Measurements from ENCODE around the gene MAGOH. TPM values are rescaled to one million over a fixed set of nuclear protein-coding genes. Genes with fewer than 3 reads are reported as not detected.

Gene MAGOH
- total RNA-seq, 2 experiments from 2014 or later, result 59.1 to 65.2 TPM

DNA sequence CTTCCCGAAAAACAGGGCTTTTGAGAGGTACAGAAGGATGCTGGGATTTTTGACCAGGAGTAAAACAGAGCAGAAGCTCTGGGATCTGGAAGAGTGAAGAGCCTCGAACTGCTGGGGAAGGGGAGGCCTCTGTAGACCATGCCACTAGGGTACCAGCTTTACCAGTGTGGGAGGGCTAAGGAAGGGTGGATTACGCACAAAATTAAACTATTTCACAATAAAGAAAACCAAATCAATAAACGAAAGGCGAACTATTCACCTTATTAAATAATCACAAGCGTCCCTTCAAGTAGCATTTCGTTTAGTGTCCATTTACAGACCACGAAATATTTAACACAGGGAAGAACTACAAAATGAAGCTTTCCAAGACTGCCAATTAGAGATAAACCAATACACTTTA, 18.6 kb downstream of the MAGOH start:
- H3K4me1 ChIP-seq (ENCODE audit: insufficient read depth, low read length), result peaks cover 19% of the 10 kb centered on the region
- no peaks in the 10 kb centered on the region for H3K27me3 ChIP-seq (ENCODE audit: control insufficient read depth in 1 of 2, insufficient read depth in 2 of 2, low read length in 2 of 2)
- Mint-ChIP-seq H3K4me3 (peak overlapping the region; percentile 98), H3K9me3 (no peaks in the 10 kb centered on the region), H3K27me3 (no peaks in the 10 kb centered on the region), H3K4me1 (ENCODE audit: low read depth) (peaks cover 35% of the 10 kb centered on the region), H3K27ac (peak overlapping the region; percentile 97), H3K36me3 (ENCODE audit: low read depth) (peaks cover 51% of the 10 kb centered on the region)
- H3K9me3 ChIP-seq (ENCODE audit: control insufficient read depth in 1 of 2, insufficient read depth in 1 of 2, low read length in 2 of 2), result no peaks in the 10 kb centered on the region
- peak overlapping the region; percentile 95 to 96 for H3K27ac ChIP-seq (ENCODE audit: low read depth in 1 of 2, low read length in 2 of 2)
- intact Hi-C loops (cut with DNase I, micrococcal nuclease), result loop anchor here (1.0 to 10.0 kb wide), 3 partner anchors 22 to 1545 kb away; partner anchors contain the start of genes CPT2 (in 1 of the 2) and PARS2 (in 1 of the 2)
- ATAC-seq (ENCODE audit: poor library complexity) (no peak), DNase-seq (no peak)
- ChIA-PET CTCF (interaction anchor here (1.1 to 1.3 kb wide), 2 partner anchors 21 to 37 kb away, joined by 3 read pairs; no protein-coding TSS in a partner anchor), POLR2A (interaction anchor here (0.6 to 3.3 kb wide), 6 partner anchors 11 to 298 kb away, joined by 3 to 13 read pairs (median 4); partner anchors contain the start of genes CPT2 and ECHDC2)
- TF ChIP-seq, protein P1, sequence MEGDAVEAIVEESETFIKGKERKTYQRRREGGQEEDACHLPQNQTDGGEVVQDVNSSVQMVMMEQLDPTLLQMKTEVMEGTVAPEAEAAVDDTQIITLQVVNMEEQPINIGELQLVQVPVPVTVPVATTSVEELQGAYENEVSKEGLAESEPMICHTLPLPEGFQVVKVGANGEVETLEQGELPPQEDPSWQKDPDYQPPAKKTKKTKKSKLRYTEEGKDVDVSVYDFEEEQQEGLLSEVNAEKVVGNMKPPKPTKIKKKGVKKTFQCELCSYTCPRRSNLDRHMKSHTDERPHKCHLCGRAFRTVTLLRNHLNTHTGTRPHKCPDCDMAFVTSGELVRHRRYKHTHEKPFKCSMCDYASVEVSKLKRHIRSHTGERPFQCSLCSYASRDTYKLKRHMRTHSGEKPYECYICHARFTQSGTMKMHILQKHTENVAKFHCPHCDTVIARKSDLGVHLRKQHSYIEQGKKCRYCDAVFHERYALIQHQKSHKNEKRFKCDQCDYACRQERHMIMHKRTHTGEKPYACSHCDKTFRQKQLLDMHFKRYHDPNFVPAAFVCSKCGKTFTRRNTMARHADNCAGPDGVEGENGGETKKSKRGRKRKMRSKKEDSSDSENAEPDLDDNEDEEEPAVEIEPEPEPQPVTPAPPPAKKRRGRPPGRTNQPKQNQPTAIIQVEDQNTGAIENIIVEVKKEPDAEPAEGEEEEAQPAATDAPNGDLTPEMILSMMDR (IDR thresholded peaks at IDR 0.05), result no peak
- H3K36me3 ChIP-seq (ENCODE audit: insufficient read depth, low read length), result peaks cover 21% of the 10 kb centered on the region
- peak overlapping the region; percentile 84 for H3K4me3 ChIP-seq (ENCODE audit: low read length)

DNA sequence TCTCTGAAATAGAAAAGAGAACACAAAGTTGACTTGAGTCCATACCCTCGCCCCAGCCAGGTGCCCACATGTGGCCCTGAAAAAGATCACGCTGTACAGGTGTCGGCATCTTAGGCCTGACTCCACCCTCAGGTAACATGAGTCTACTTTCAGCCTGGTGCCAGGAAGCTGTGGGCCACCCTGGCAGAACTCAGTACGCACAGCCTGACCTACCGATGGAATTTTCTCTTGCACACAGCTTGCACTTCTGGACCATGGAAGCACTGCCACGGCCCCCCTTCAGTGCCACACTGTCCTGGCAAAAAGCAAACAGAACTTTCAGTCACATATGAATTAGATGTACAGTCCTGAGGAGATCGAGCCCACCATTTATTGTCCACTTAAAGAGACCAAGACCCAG, 20.1 kb downstream of the MAGOH start:
- H3K36me3 ChIP-seq (ENCODE audit: insufficient read depth, low read length), result peaks cover 35% of the 10 kb centered on the region
- H3K27ac Mint-ChIP-seq, result peak overlapping the region; percentile 97
- CTCF ChIA-PET, result no interaction called here
- H3K9me3 Mint-ChIP-seq, result no peaks in the 10 kb centered on the region
- H3K4me1 Mint-ChIP-seq (ENCODE audit: low read depth), result peaks cover 35% of the 10 kb centered on the region
- H3K27ac ChIP-seq (ENCODE audit: low read depth in 1 of 2, low read length in 2 of 2), result no peak overlapping the region
- H3K27me3 ChIP-seq (ENCODE audit: control insufficient read depth in 1 of 2, insufficient read depth in 2 of 2, low read length in 2 of 2), result no peaks in the 10 kb centered on the region
- no peak for ATAC-seq (ENCODE audit: poor library complexity)
- POLR2A ChIA-PET, result no interaction called here
- H3K9me3 ChIP-seq (ENCODE audit: control insufficient read depth in 1 of 2, insufficient read depth in 1 of 2, low read length in 2 of 2), result no peaks in the 10 kb centered on the region
- no peak overlapping the region for H3K4me3 ChIP-seq (ENCODE audit: low read length)
- no peak for DNase-seq
- no peak overlapping the region for H3K4me3 Mint-ChIP-seq
- intact Hi-C loops (cut with DNase I, micrococcal nuclease), result no loop called here
- TF ChIP-seq, protein P1 (IDR thresholded peaks at IDR 0.05), result no peak
- peaks cover 62% of the 10 kb centered on the region for H3K36me3 Mint-ChIP-seq (ENCODE audit: low read depth)
- no peaks in the 10 kb centered on the region for H3K27me3 Mint-ChIP-seq
- peaks cover 19% of the 10 kb centered on the region for H3K4me1 ChIP-seq (ENCODE audit: insufficient read depth, low read length)

DNA sequence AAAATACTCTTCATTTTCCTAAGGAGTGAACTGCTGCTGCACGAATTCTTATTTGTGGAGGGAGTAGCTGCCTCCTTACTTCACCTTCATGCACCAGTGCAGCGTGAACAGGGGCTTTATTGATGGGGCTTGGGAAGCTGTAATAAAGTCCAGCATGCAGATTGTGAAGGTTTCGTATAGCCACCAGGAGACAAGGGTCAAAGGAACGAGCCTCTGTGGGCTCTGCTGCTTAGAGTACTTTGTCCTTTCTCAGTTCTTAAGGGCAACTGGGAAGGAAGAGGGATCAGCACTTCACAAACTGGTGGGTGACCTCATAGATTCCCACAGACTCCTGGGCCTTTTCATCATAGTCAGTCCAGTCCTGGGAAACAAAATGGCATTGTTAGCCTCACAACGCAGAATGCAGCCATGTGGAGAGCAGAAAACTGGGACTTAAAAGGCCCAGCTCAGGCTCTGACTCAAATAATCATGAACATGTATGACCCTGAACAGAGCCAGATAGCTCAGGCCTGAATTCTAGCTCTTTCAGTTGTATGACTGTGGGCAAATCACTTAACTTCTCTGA, 23.9 kb downstream of the MAGOH start:
- Histone ChIP-seq H3K27me3 (ENCODE audit: control insufficient read depth in 1 of 2, insufficient read depth in 2 of 2, low read length in 2 of 2) (no peaks in the 10 kb centered on the region), H3K27ac (ENCODE audit: low read depth in 1 of 2, low read length in 2 of 2) (no peak overlapping the region), H3K36me3 (ENCODE audit: insufficient read depth, low read length) (peaks cover 65% of the 10 kb centered on the region), H3K4me1 (ENCODE audit: insufficient read depth, low read length) (peaks cover 3% of the 10 kb centered on the region), H3K9me3 (ENCODE audit: control insufficient read depth in 1 of 2, insufficient read depth in 1 of 2, low read length in 2 of 2) (no peaks in the 10 kb centered on the region), H3K4me3 (ENCODE audit: low read length) (no peak overlapping the region)
- Mint-ChIP-seq H3K9me3 (no peaks in the 10 kb centered on the region), H3K27ac (no peak overlapping the region), H3K4me1 (ENCODE audit: low read depth) (peaks cover 16% of the 10 kb centered on the region), H3K4me3 (no peak overlapping the region), H3K27me3 (no peaks in the 10 kb centered on the region), H3K36me3 (ENCODE audit: low read depth) (peaks cover 79% of the 10 kb centered on the region)
- TF ChIP-seq, protein P1 (IDR thresholded peaks at IDR 0.05), result no peak
- intact Hi-C loops (cut with DNase I, micrococcal nuclease), result no loop called here
- no peak for ATAC-seq (ENCODE audit: poor library complexity)
- no peak for DNase-seq
- CTCF ChIA-PET, result no interaction called here
- POLR2A ChIA-PET, result no interaction called here

Data from CD4-positive, alpha-beta T cell (primary cell).